HFFc6 (cell line): Measurements from ENCODE around the gene NMS. TPM values are rescaled to one million over a fixed set of nuclear protein-coding genes. Genes with fewer than 3 reads are reported as not detected.

Source experiments
- DNase-seq: peaks from one replicate; pipeline ENCODE4 v3.0.0-alpha.2; 2018
- H3K27ac Mint-ChIP-seq: 2 replicates; pipeline ENCODE4 v1.8.0; 2020; ENCODE audit warnings: mild to moderate bottlenecking, mixed read lengths
- H3K27me3 Mint-ChIP-seq: 2 replicates; pipeline ENCODE4 v1.8.0; 2021; ENCODE audit warnings: mild to moderate bottlenecking, moderate library complexity, mixed read lengths; ENCODE audit not compliant: insufficient read depth
- H3K36me3 Mint-ChIP-seq: 2 replicates; pipeline ENCODE4 v1.8.0; 2021; ENCODE audit warnings: low read depth, mixed read lengths
- H3K4me1 Mint-ChIP-seq: 2 replicates; pipeline ENCODE4 v1.8.0; 2020; ENCODE audit warnings: low read depth, mixed read lengths
- H3K4me3 Mint-ChIP-seq: 2 replicates; pipeline ENCODE4 v1.8.0; 2020; ENCODE audit warnings: mild to moderate bottlenecking, moderate library complexity, mixed read lengths
- H3K9me3 Mint-ChIP-seq: 2 replicates; pipeline ENCODE4 v1.8.0; 2020; ENCODE audit warnings: mild to moderate bottlenecking, mixed read lengths
- total RNA-seq, 6 experiments: library from RNA; stranded (reverse); fragmentation: NEBNext Ultra II Directional; extraction: Animal tissue kit (Norgen Biotek cat#: 25700); gene quantifications; 2 replicates in 1 of 6; 3 replicates in 5 of 6; pipeline ENCODE4 v1.2.3, GENCODE V29; 2021
- TF ChIP-seq, protein P1 (sequence below): fragments of 200-600 bp; sonication (generic); IDR thresholded peaks from 2 replicates; pipeline ENCODE4 v1.5.0; 2021; ENCODE audit warnings: antibody characterized with exemption, mild to moderate bottlenecking

Gene NMS
- total RNA-seq, 6 experiments from 2014 or later: not detected

DNA sequence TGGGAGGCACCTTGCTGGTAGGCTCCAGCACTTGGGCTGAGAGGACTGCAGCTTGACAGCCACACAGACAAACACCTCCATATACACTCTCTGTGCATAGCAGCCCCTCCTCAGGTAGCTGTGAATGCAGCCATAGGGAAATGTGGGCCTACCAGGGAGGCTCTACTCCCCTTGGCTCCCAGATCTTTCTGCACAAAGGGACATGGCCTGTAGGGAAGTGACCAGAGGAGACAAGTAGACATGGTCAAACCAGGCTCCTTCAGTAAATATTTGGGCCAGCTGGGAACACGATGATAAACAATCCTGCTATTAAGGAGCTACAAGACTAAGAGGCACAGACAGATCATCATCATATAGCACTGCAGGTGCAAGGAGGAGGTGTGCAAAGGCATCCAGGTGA lies 56.6 kb downstream of the NMS start:
- TF ChIP-seq, protein P1, sequence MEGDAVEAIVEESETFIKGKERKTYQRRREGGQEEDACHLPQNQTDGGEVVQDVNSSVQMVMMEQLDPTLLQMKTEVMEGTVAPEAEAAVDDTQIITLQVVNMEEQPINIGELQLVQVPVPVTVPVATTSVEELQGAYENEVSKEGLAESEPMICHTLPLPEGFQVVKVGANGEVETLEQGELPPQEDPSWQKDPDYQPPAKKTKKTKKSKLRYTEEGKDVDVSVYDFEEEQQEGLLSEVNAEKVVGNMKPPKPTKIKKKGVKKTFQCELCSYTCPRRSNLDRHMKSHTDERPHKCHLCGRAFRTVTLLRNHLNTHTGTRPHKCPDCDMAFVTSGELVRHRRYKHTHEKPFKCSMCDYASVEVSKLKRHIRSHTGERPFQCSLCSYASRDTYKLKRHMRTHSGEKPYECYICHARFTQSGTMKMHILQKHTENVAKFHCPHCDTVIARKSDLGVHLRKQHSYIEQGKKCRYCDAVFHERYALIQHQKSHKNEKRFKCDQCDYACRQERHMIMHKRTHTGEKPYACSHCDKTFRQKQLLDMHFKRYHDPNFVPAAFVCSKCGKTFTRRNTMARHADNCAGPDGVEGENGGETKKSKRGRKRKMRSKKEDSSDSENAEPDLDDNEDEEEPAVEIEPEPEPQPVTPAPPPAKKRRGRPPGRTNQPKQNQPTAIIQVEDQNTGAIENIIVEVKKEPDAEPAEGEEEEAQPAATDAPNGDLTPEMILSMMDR: no peak
- no peak for DNase-seq
- H3K27me3 Mint-ChIP-seq: peaks cover 2% of the 10 kb centered on the region; the same call in 1 of the 2 replicates
- H3K4me3 Mint-ChIP-seq: no peak overlapping the region
- no peaks in the 10 kb centered on the region for H3K36me3 Mint-ChIP-seq
- H3K4me1 Mint-ChIP-seq: peaks cover 7% of the 10 kb centered on the region
- H3K27ac Mint-ChIP-seq: no peak overlapping the region
- H3K9me3 Mint-ChIP-seq: no peaks in the 10 kb centered on the region

DNA sequence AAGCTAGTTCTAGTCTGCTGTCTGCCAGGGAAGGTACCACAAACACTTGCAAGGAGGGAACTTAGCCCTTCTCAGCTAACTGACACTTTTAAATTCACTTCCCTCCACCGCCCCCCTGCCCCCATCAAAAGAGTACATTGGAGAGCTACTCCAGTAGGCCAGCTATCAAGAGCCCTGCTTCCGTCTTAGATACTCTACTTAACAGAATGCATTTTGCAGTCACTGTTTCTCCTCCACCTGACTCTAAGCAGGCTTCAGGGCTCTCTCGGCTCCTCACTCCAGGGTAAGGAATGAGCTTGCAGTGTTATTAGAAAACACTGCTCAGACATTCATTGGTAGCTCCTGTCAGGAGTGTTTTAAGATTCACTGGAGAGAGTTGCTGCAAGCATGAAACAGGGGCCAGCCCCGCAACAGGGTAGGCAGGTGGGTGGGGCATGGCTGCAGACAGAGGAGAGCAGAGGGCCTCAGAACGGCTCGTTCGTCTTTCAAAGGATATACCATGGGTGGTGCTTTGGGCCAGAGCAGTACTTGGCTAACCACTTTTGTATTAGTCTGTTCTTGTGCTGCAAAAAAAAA lies 57.2 kb downstream of the NMS start:
- peaks cover 2% of the 10 kb centered on the region; the same call in 1 of the 2 replicates for H3K27me3 Mint-ChIP-seq
- H3K4me1 Mint-ChIP-seq: peaks cover 7% of the 10 kb centered on the region
- no peaks in the 10 kb centered on the region for H3K36me3 Mint-ChIP-seq
- no peak overlapping the region for H3K27ac Mint-ChIP-seq
- TF ChIP-seq, protein P1: no peak
- H3K4me3 Mint-ChIP-seq: no peak overlapping the region
- no peak for DNase-seq
- H3K9me3 Mint-ChIP-seq: no peaks in the 10 kb centered on the region

DNA sequence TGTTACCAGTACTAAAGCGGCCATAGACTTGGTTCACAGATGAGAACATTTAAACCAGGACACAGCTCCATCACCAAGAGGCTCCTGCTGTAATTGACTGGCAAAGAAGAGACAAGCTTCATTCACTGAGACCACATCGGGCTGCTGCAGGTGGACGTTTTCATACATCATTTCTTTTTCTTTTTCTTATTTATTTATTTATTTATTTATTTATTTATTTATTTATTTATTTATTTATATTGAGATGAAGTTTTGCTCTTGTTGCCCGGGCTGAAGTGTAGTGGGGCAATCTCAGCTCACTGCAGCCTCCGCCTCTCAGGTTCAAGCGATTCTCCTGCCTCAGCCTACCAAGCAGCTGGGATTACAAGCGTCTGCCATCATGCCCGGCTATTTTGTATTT lies 58.9 kb downstream of the NMS start:
- H3K4me1 Mint-ChIP-seq: peaks cover 4% of the 10 kb centered on the region
- H3K27me3 Mint-ChIP-seq: peaks cover 2% of the 10 kb centered on the region; the same call in 1 of the 2 replicates
- DNase-seq: no peak
- no peaks in the 10 kb centered on the region for H3K9me3 Mint-ChIP-seq
- no peak overlapping the region for H3K4me3 Mint-ChIP-seq
- TF ChIP-seq, protein P1: no peak
- no peak overlapping the region for H3K27ac Mint-ChIP-seq
- H3K36me3 Mint-ChIP-seq: no peaks in the 10 kb centered on the region

DNA sequence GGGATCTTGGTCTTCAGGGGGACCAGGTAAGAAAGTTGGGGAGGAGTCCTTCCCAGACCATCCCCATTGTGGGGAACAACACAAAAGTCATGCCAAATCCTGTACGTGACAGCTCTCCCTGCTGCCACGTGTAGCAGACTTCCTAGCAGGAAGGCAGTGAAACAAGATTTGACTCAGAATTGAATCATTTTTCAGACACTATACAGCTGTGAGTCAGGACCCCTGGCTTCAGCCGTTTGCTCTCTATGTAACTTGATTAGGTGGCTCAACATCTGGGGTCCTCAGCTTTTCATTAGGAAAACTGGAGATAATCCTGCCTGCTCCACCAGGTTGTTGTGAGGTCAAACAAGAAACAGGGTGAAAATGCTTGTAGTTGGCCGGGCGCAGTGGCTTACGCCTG lies 59.6 kb downstream of the NMS start:
- DNase-seq: no peak
- TF ChIP-seq, protein P1: no peak
- Mint-ChIP-seq H3K36me3 (no peaks in the 10 kb centered on the region), H3K4me1 (no peaks in the 10 kb centered on the region), H3K27ac (no peak overlapping the region), H3K9me3 (no peaks in the 10 kb centered on the region), H3K27me3 (peaks cover 2% of the 10 kb centered on the region; the same call in 1 of the 2 replicates), H3K4me3 (no peak overlapping the region)

Other genes with a start within 250 kb of the NMS start
- gene LONRF2, start 148.0 kb upstream of the NMS start, total RNA-seq: not detected
- gene CHST10, start 52.8 kb upstream of the NMS start, total RNA-seq: 1 to 10 TPM; 5.9 to 6.9 (median 6.4) TPM
- gene PDCL3, start 92.5 kb downstream of the NMS start, total RNA-seq: 10 to 100 TPM; 26.1 to 30.3 (median 29.1) TPM